Left ventricle myocardium inferior (tissue), 1 donor: ENCODE measurements around the gene CCDC40. TPM values are rescaled to one million over a fixed set of nuclear protein-coding genes. Genes with fewer than 3 reads are reported as not detected.

Experiments
- DNase-seq: peaks from one replicate; pipeline ENCODE4 v3.0.0-alpha.2; 2020
- H3K27ac ChIP-seq: fragments of 200-600 bp; replicated peaks from 2 replicates; pipeline ENCODE4 v1.8.0; 2021
- H3K27me3 ChIP-seq: fragments of 200-600 bp; 2 replicates; pipeline ENCODE4 v1.8.0; 2021; ENCODE audit warnings: low read depth
- H3K36me3 ChIP-seq: fragments of 200-600 bp; 2 replicates; pipeline ENCODE4 v1.8.0; 2021
- H3K4me1 ChIP-seq: fragments of 200-600 bp; 2 replicates; pipeline ENCODE4 v1.8.0; 2021
- H3K4me3 ChIP-seq: fragments of 200-600 bp; 2 replicates; pipeline ENCODE4 v1.8.0; 2021; ENCODE audit warnings: mild to moderate bottlenecking, moderate library complexity
- H3K9me3 ChIP-seq: fragments of 200-600 bp; replicated peaks from 2 replicates; pipeline ENCODE4 v1.8.0; 2021
- intact Hi-C: fragments of 100-400 bp; cut with micrococcal nuclease; formaldehyde crosslinking; loops from one replicate; pipeline ENCODE4 v1.11.0; 2022
- total RNA-seq: library from RNA; stranded (reverse); fragmentation: NEBNext Ultra II Directional; extraction: Animal tissue kit (Norgen Biotek cat#: 25700); gene quantifications from one replicate; pipeline ENCODE4 v1.2.1, GENCODE V29; 2021
- TF ChIP-seq, protein P1 (sequence below): fragments of 200-600 bp; IDR thresholded peaks from 2 replicates; pipeline ENCODE4 v1.8.0; 2021; ENCODE audit warnings: antibody characterized with exemption, mild to moderate bottlenecking, borderline replicate concordance
- donor health status: DM: no; HTN: yes; CAD: no; lungs with severe emphysema.

The CCDC40 gene
- total RNA-seq, 1 donor from 2014 or later, result 7.7 TPM

- no peaks in the 10 kb centered on the region for H3K27me3 ChIP-seq
Observed at GRCh38 chr17:80032614-80033171, 3.7 kb upstream of the CCDC40 start.

GRCh38 chr17:80033840-80034239 is 2.6 kb upstream of the CCDC40 start:
- TF ChIP-seq, protein P1, sequence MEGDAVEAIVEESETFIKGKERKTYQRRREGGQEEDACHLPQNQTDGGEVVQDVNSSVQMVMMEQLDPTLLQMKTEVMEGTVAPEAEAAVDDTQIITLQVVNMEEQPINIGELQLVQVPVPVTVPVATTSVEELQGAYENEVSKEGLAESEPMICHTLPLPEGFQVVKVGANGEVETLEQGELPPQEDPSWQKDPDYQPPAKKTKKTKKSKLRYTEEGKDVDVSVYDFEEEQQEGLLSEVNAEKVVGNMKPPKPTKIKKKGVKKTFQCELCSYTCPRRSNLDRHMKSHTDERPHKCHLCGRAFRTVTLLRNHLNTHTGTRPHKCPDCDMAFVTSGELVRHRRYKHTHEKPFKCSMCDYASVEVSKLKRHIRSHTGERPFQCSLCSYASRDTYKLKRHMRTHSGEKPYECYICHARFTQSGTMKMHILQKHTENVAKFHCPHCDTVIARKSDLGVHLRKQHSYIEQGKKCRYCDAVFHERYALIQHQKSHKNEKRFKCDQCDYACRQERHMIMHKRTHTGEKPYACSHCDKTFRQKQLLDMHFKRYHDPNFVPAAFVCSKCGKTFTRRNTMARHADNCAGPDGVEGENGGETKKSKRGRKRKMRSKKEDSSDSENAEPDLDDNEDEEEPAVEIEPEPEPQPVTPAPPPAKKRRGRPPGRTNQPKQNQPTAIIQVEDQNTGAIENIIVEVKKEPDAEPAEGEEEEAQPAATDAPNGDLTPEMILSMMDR, result no peak
- Histone ChIP-seq H3K4me1 (peaks cover 43% of the 10 kb centered on the region), H3K27me3 (no peaks in the 10 kb centered on the region), H3K36me3 (no peaks in the 10 kb centered on the region), H3K9me3 (no peaks in the 10 kb centered on the region), H3K4me3 (no peak overlapping the region), H3K27ac (no peak overlapping the region)
- no peak for DNase-seq
- intact Hi-C loops, result no loop called here

More at GRCh38 chr17:80032614-80033171, 3.7 kb upstream of the CCDC40 start:
- Histone ChIP-seq H3K4me3 (no peak overlapping the region), H3K27ac (no peak overlapping the region), H3K36me3 (no peaks in the 10 kb centered on the region), H3K9me3 (no peaks in the 10 kb centered on the region), H3K4me1 (peaks cover 43% of the 10 kb centered on the region)
- intact Hi-C loops, result no loop called here
- DNase-seq, result no peak
- TF ChIP-seq, protein P1, result no peak

GRCh38 chr17:80034791-80035686 is 1.4 kb upstream of the CCDC40 start:
- intact Hi-C loops, result no loop called here
- H3K9me3 ChIP-seq, result no peaks in the 10 kb centered on the region
- peaks cover 36% of the 10 kb centered on the region for H3K4me1 ChIP-seq
- no peak for DNase-seq
- H3K27ac ChIP-seq, result peak overlapping the region; percentile 94
- H3K4me3 ChIP-seq, result peak overlapping the region; percentile 92
- H3K36me3 ChIP-seq, result no peaks in the 10 kb centered on the region
- no peaks in the 10 kb centered on the region for H3K27me3 ChIP-seq
- TF ChIP-seq, protein P1, result no peak

- peak within 1 kb of the TSS; percentile 94 for H3K27ac ChIP-seq
- H3K9me3 ChIP-seq, result no peaks in the 10 kb centered on the region
- H3K4me3 ChIP-seq, result peak within 1 kb of the TSS; percentile 92
- TF ChIP-seq, protein P1, result no peak
- intact Hi-C loops, result no loop called here
- no peaks in the 10 kb centered on the region for H3K36me3 ChIP-seq
- DNase-seq, result no peak
- no peaks in the 10 kb centered on the region for H3K27me3 ChIP-seq
- peaks cover 34% of the 10 kb centered on the region for H3K4me1 ChIP-seq
Observed at GRCh38 chr17:80035687-80035936, 830 bp upstream of the CCDC40 start, which contains the start of gene TBC1D16. TSS of gene TBC1D16 (minus strand) at chr17:80035872. CDS start at chr17:80013547, 22,325 bp downstream.

- H3K4me1 ChIP-seq, result peaks cover 34% of the 10 kb centered on the region
- H3K27ac ChIP-seq, result peak overlapping the region; percentile 94
- intact Hi-C loops, result no loop called here
- H3K36me3 ChIP-seq, result peaks cover 11% of the 10 kb centered on the region
- TF ChIP-seq, protein P1, result no peak
- DNase-seq, result no peak
- no peaks in the 10 kb centered on the region for H3K9me3 ChIP-seq
- H3K4me3 ChIP-seq, result peak overlapping the region; percentile 92
- H3K27me3 ChIP-seq, result no peaks in the 10 kb centered on the region
Observed at GRCh38 chr17:80036715-80037477, 454 bp downstream of the CCDC40 start.
